IMR-90 (cell line): ENCODE measurements around the gene TCF12. TPM values are rescaled to one million over a fixed set of nuclear protein-coding genes. Genes with fewer than 3 reads are reported as not detected.

ENCODE experiments used
- ATAC-seq: fragments of 200-7000 bp; cut with Tn5 transposase; 2 replicates; pipeline ENCODE4 v1.9.1; 2020; ENCODE audit warnings: low read depth, mild to moderate bottlenecking, moderate library complexity
- BruUV-seq: library from RNA; stranded (reverse); fragments of 400-500 nt; replicated peaks from 2 replicates; lab custom pipeline; 2021; lab: Mats Ljungman, UMichigan
- CTCF ChIA-PET: fragments of 300-600 bp; formaldehyde crosslinking; extraction: SDS; loops from one replicate; lab custom pipeline; 2021; ENCODE audit warnings: antibody characterized with exemption; lab: Yijun Ruan, JAX
- POLR2A ChIA-PET: fragments of 300-600 bp; sonication (Branson Sonifier 250); formaldehyde crosslinking; loops from one replicate; lab custom pipeline; 2022; ENCODE audit warnings: antibody characterized with exemption; ENCODE audit not compliant: unreplicated experiment; lab: Charles Lee
- DNase-seq: peaks from one replicate; pipeline ENCODE4 v3.0.0; 2013
- H2AFZ ChIP-seq: replicated peaks from 2 replicates; pipeline ENCODE3; 2013; ENCODE audit warnings: low read length, mild to moderate bottlenecking; ENCODE audit not compliant: poor library complexity
- H2AK5ac ChIP-seq: 2 replicates; pipeline ENCODE4 v1.6.1; 2013; ENCODE audit warnings: low read depth, low read length, inconsistent platforms
- H2AK9ac ChIP-seq: replicated peaks from 2 replicates; pipeline ENCODE3; 2013; ENCODE audit warnings: mild to moderate bottlenecking, low read depth, low read length, moderate library complexity; ENCODE audit not compliant: poor library complexity
- H2BK120ac ChIP-seq: 2 replicates; pipeline ENCODE4 v1.6.1; 2013; ENCODE audit warnings: low read depth, low read length, inconsistent platforms
- H2BK15ac ChIP-seq: 3 replicates; pipeline ENCODE4 v1.6.1; 2013; ENCODE audit warnings: low read depth, low read length, inconsistent platforms
- H2BK20ac ChIP-seq: 2 replicates; pipeline ENCODE4 v1.6.1; 2013; ENCODE audit warnings: low read depth, mild to moderate bottlenecking, inconsistent platforms, low read length, moderate library complexity
- H2BK5ac ChIP-seq: 2 replicates; pipeline ENCODE4 v1.6.1; 2013; ENCODE audit warnings: mild to moderate bottlenecking, low read depth, low read length, inconsistent platforms; ENCODE audit not compliant: poor library complexity, severe bottlenecking
- H3K14ac ChIP-seq: replicated peaks from 2 replicates; pipeline ENCODE4 v1.6.1; 2013; ENCODE audit warnings: low read depth, low read length, inconsistent platforms
- H3K18ac ChIP-seq: 2 replicates; pipeline ENCODE4 v1.6.1; 2013; ENCODE audit warnings: low read depth, low read length, control low read depth
- H3K23ac ChIP-seq: 2 replicates; pipeline ENCODE4 v1.6.1; 2013; ENCODE audit warnings: low read depth, low read length, inconsistent platforms
- H3K27ac ChIP-seq: 2 replicates; pipeline ENCODE4 v1.5.1; 2013; ENCODE audit warnings: mild to moderate bottlenecking, control low read depth, low read length; ENCODE audit not compliant: insufficient read depth
- H3K27me3 ChIP-seq: 2 replicates; pipeline ENCODE4 v1.6.1; 2013; ENCODE audit warnings: low read length; ENCODE audit not compliant: control insufficient read depth, insufficient read depth
- H3K36me3 ChIP-seq: 2 replicates; pipeline ENCODE4 v1.6.1; 2013; ENCODE audit warnings: low read length, mixed read lengths; ENCODE audit not compliant: control insufficient read depth, insufficient read depth
- H3K4ac ChIP-seq: 2 replicates; pipeline ENCODE4 v1.6.1; 2013; ENCODE audit warnings: low read depth, low read length, inconsistent platforms
- H3K4me1 ChIP-seq: 2 replicates; pipeline ENCODE4 v1.6.1; 2013; ENCODE audit warnings: low read length, mixed read lengths; ENCODE audit not compliant: control insufficient read depth, insufficient read depth
- H3K4me2 ChIP-seq: 2 replicates; pipeline ENCODE4 v1.6.1; 2013; ENCODE audit warnings: low read depth, mild to moderate bottlenecking, control low read depth, low read length, moderate library complexity
- H3K4me3 ChIP-seq: 2 replicates; pipeline ENCODE4 v1.5.1; 2013; ENCODE audit warnings: low read depth, mild to moderate bottlenecking, control low read depth, low read length, moderate library complexity; ENCODE audit not compliant: insufficient read depth
- H3K56ac ChIP-seq: 2 replicates; pipeline ENCODE4 v1.6.1; 2013; ENCODE audit warnings: low read length, inconsistent platforms; ENCODE audit not compliant: insufficient read depth; ENCODE audit errors: extremely low read depth
- H3K79me1 ChIP-seq, 2 experiments: 2 replicates each; pipeline ENCODE4 v1.6.1; 2013; ENCODE audit warnings: low read length in 2 of 2, inconsistent platforms in 1 of 2, low read depth in 1 of 2
- H3K9ac ChIP-seq: 2 replicates; pipeline ENCODE4 v1.6.1; 2013; ENCODE audit warnings: low read depth, low read length, control low read depth
- H3K9me1 ChIP-seq: 2 replicates; pipeline ENCODE4 v1.6.1; 2013; ENCODE audit warnings: low read length, inconsistent platforms; ENCODE audit not compliant: insufficient read depth
- H3K9me3 ChIP-seq: 2 replicates; pipeline ENCODE4 v1.6.1; 2013; ENCODE audit warnings: low read length; ENCODE audit not compliant: control insufficient read depth, insufficient read depth
- H4K20me1 ChIP-seq: 2 replicates; pipeline ENCODE4 v1.6.1; 2013; ENCODE audit warnings: low read length, inconsistent platforms; ENCODE audit not compliant: insufficient read depth
- H4K5ac ChIP-seq: 2 replicates; pipeline ENCODE4 v1.6.1; 2013; ENCODE audit warnings: mild to moderate bottlenecking, low read depth, low read length, control low read depth
- H4K8ac ChIP-seq, 2 experiments: 2 replicates each; pipeline ENCODE4 v1.6.1; 2013; ENCODE audit warnings: low read depth in 2 of 2, low read length in 2 of 2, control low read depth in 1 of 2, inconsistent platforms in 1 of 2
- H4K91ac ChIP-seq: 2 replicates; pipeline ENCODE4 v1.6.1; 2013; ENCODE audit warnings: low read depth, low read length, inconsistent platforms; ENCODE audit not compliant: insufficient read depth
- BHLHE40 ChIP-seq: fragments of 150-350 bp; IDR thresholded peaks from 2 replicates; pipeline ENCODE4 v1.6.1; 2016; ENCODE audit warnings: mild to moderate bottlenecking, low read depth, low read length
- CEBPB ChIP-seq: IDR thresholded peaks from 2 replicates; pipeline ENCODE4 v1.6.1; 2012; ENCODE audit warnings: low read depth, low read length, improper control_type of control experiment
- CTCF ChIP-seq: conservative IDR thresholded peaks from 2 replicates; pipeline ENCODE4 v1.5.1; 2012; ENCODE audit warnings: mild to moderate bottlenecking, low read depth, low read length, improper control_type of control experiment
- FOS ChIP-seq: fragments of 150-350 bp; IDR thresholded peaks from 2 replicates; pipeline ENCODE4 v1.6.1; 2016; ENCODE audit warnings: low read depth, low read length
- MAFK ChIP-seq: IDR thresholded peaks from 2 replicates; pipeline ENCODE4 v1.6.1; 2012; ENCODE audit warnings: low read depth, low read length, improper control_type of control experiment
- MAZ ChIP-seq: IDR thresholded peaks from 2 replicates; pipeline ENCODE4 v1.6.1; 2012; ENCODE audit warnings: low read depth, mild to moderate bottlenecking, low read length, improper control_type of control experiment, moderate library complexity, borderline replicate concordance
- NFE2L2 ChIP-seq: fragments of 150-350 bp; IDR thresholded peaks from 2 replicates; pipeline ENCODE4 v1.6.1; 2016; ENCODE audit warnings: low read depth, mild to moderate bottlenecking, low read length
- RAD21 ChIP-seq: IDR thresholded peaks from 2 replicates; pipeline ENCODE4 v1.6.1; 2012; ENCODE audit warnings: low read length, improper control_type of control experiment
- RFX5 ChIP-seq: IDR thresholded peaks from 2 replicates; pipeline ENCODE4 v1.8.0; 2012; ENCODE audit warnings: low read depth, mild to moderate bottlenecking, low read length, moderate library complexity
- SMC3 ChIP-seq: fragments of 150-350 bp; IDR thresholded peaks from 2 replicates; pipeline ENCODE4 v1.6.1; 2016; ENCODE audit warnings: low read depth, mild to moderate bottlenecking, antibody characterized with exemption, low read length, moderate library complexity
- USF2 ChIP-seq: fragments of 150-350 bp; IDR thresholded peaks from 2 replicates; pipeline ENCODE4 v1.6.1; 2017; ENCODE audit warnings: mild to moderate bottlenecking, antibody characterized with exemption, low read length, low read depth
- WGBS, 2 experiments: methylation state at CpG; one replicate each; pipeline versions ENCODE4 v1.1.5 to v1.1.7; 2013; ENCODE audit warnings: missing lambda C conversion rate in 2 of 2; ENCODE audit not compliant: insufficient read length in 1 of 2; ENCODE audit errors: extremely low coverage in 2 of 2; 5-methylcytosine and 5-hydroxymethylcytosine counted together
- dilution Hi-C: fragments of 300-500 bp; cut with HindIII; formaldehyde crosslinking; loops from one replicate; pipeline ENCODE4 v1.14.3; 2018; ENCODE audit warnings: low sequenced_read_pairs; ENCODE audit not compliant: unreplicated experiment
- in situ Hi-C: fragments of 300-500 bp; cut with MboI; formaldehyde crosslinking; loops from 3 replicates; pipeline ENCODE4 v1.14.3; 2019; ENCODE audit warnings: low sequenced_read_pairs, inconsistent platforms, mixed read lengths
- intact Hi-C: fragments of 100-400 bp; cut with micrococcal nuclease; formaldehyde crosslinking; loops from 2 replicates; pipeline ENCODE4 v1.10.0; 2022
- polyA plus RNA-seq, 3 experiments: library from polyadenylated mRNA; depleted of rRNA; stranded (reverse); fragments of >200 nt; gene quantifications; 2 replicates each; pipeline ENCODE4 v1.2.3, GENCODE V29; 2012; ENCODE audit warnings: low replicate concordance in 1 of 3
- total RNA-seq: library from RNA; depleted of rRNA; stranded (reverse); fragments of >200 nt; gene quantifications from 2 replicates; pipeline ENCODE4 v1.2.3, GENCODE V29; 2012

TCF12 gene
- total and polyA plus RNA-seq, 2 of the 4 experiments (the other 2 are of a cell fraction): 79.4 to 160 TPM

- Histone ChIP-seq H3K9me3 (no peaks in the 10 kb centered on the region), H3K9me1 (no peaks in the 10 kb centered on the region), H3K27ac (no peak overlapping the region), H3K4ac (no peak overlapping the region), H4K20me1 (peaks cover 37% of the 10 kb centered on the region; the same call in 1 of the 2 replicates), H3K9ac (no peak overlapping the region), H4K91ac (no peak overlapping the region), H2BK120ac (no peak overlapping the region), H3K4me1 (no peaks in the 10 kb centered on the region; the same call in 1 of the 2 replicates), H3K14ac (no peak overlapping the region), H3K18ac (no peak overlapping the region), H3K36me3 (no peaks in the 10 kb centered on the region), H4K5ac (no peak overlapping the region), H2BK15ac (no peak overlapping the region), H2AK5ac (no peak overlapping the region), H2BK5ac (no peak overlapping the region), H2AFZ (no peak overlapping the region), H4K8ac (no peak overlapping the region), H2BK20ac (no peak overlapping the region), H3K56ac (no peak overlapping the region), H2AK9ac (no peak overlapping the region), H3K4me2 (no peak overlapping the region), H3K79me1 (peaks cover 29 to 70% of the 10 kb centered on the region in 2 experiments), H3K27me3 (no peaks in the 10 kb centered on the region), H3K23ac (no peak overlapping the region), H3K4me3 (no peak overlapping the region)
- in situ Hi-C loops: no loop called here
- ChIA-PET CTCF (no interaction called here), POLR2A (interaction anchor here (0.6 kb wide), 1 partner anchor 19 kb away, joined by 7 read pairs; no protein-coding TSS in a partner anchor)
- dilution Hi-C loops: no loop called here
- no TSS peak for BruUV-seq
- TF ChIP-seq FOS: no peak
- TF ChIP-seq CTCF: no peak
- no peak for TF ChIP-seq USF2
- TF ChIP-seq RFX5: no peak
- TF ChIP-seq NFE2L2: no peak
- no peak for TF ChIP-seq SMC3
- no peak for TF ChIP-seq BHLHE40
- TF ChIP-seq CEBPB: no peak
- no peak for TF ChIP-seq RAD21
- TF ChIP-seq MAZ: no peak
- TF ChIP-seq MAFK: no peak
- no peak for DNase-seq
- ATAC-seq: no peak
- intact Hi-C loops: no loop called here
- no CpG with 5 or more reads among the region's 5 CpGs for WGBS, 2 experiments
Observed at GRCh38 chr15:57037548-57037947, 119.1 kb downstream of the TCF12 start.
